ENCODE measurements around the gene MRPL34. TPM values are rescaled to one million over a fixed set of nuclear protein-coding genes. Genes with fewer than 3 reads are reported as not detected.
A peak's percentile ranks its signal among the peaks of the same experiment; 100 is the strongest.

Gene MRPL34
- total RNA-seq, 1 donor from 2014 or later, result 54.2 TPM

- DNase-seq (ENCODE audit: low read depth), result no peak
Observed at GRCh38 chr19:17341386-17341785, 35.7 kb downstream of the MRPL34 start.

- no peak for DNase-seq (ENCODE audit: low read depth)
Observed at GRCh38 chr19:17341845-17342244, 36.2 kb downstream of the MRPL34 start.

GRCh38 chr19:17346109-17346671, 40.5 kb downstream of the MRPL34 start:
- DNase-seq (ENCODE audit: low read depth), result peak; percentile 16

- DNase-seq (ENCODE audit: low read depth), result no peak
Observed at GRCh38 chr19:17347361-17347760, 41.7 kb downstream of the MRPL34 start.

- DNase-seq (ENCODE audit: low read depth), result no peak
Observed at GRCh38 chr19:17347877-17348276, 42.2 kb downstream of the MRPL34 start.

- DNase-seq (ENCODE audit: low read depth), result peak; percentile 23
Observed at GRCh38 chr19:17348700-17349099, 43.0 kb downstream of the MRPL34 start.

- no peak for DNase-seq (ENCODE audit: low read depth)
Observed at GRCh38 chr19:17351815-17352435, 46.3 kb downstream of the MRPL34 start.

- DNase-seq (ENCODE audit: low read depth), result no peak
Observed at GRCh38 chr19:17352608-17353280, 47.1 kb downstream of the MRPL34 start.

- no peak for DNase-seq (ENCODE audit: low read depth)
Observed at GRCh38 chr19:17353386-17353785, 47.7 kb downstream of the MRPL34 start.

Other genes starting within 250 kb of the MRPL34 start
- gene HAUS8, start 230.4 kb upstream of the MRPL34 start, total RNA-seq, result 2.0 and 4.0 TPM in 2 replicates
- gene MYO9B, start 230.1 kb upstream of the MRPL34 start, total RNA-seq, result 28.7 and 54.2 TPM in 2 replicates
- gene USE1, start 90.5 kb upstream of the MRPL34 start, total RNA-seq, result 19.6 and 22.3 TPM in 2 replicates
- 4.5 TPM in 1 of 2 replicates, not detected in the other for gene OCEL1, start 79.6 kb upstream of the MRPL34 start, total RNA-seq
- 75.7 and 118 TPM in 2 replicates for gene NR2F6, start 60.0 kb upstream of the MRPL34 start, total RNA-seq
- gene USHBP1, start 41.1 kb upstream of the MRPL34 start, total RNA-seq, result 0.20 TPM in 1 of 2 replicates, not detected in the other
- 75.3 and 119 TPM in 2 replicates for gene BABAM1, start 38.4 kb upstream of the MRPL34 start, total RNA-seq
- 0.52 and 1.1 TPM in 2 replicates for gene ANKLE1, start 24.0 kb upstream of the MRPL34 start, total RNA-seq
- gene ABHD8, start 2.4 kb upstream of the MRPL34 start, total RNA-seq, result 11.8 and 19.4 TPM in 2 replicates
- 30.3 and 36.3 TPM in 2 replicates for gene DDA1, start 3.7 kb downstream of the MRPL34 start, total RNA-seq
- gene ANO8, start 29.0 kb downstream of the MRPL34 start, total RNA-seq, result 5.9 and 10.3 TPM in 2 replicates
- gene GTPBP3, start 31.7 kb downstream of the MRPL34 start, total RNA-seq, result 19.6 and 22.4 TPM in 2 replicates
- gene PLVAP, start 71.5 kb downstream of the MRPL34 start, total RNA-seq, result 0.10 and 0.52 TPM in 2 replicates
- 0.20 TPM in 1 of 2 replicates, not detected in the other for gene CCDC194, start 88.3 kb downstream of the MRPL34 start, total RNA-seq
- gene BST2, start 99.8 kb downstream of the MRPL34 start, total RNA-seq, result 101 and 183 TPM in 2 replicates
- 47.0 and 70.2 TPM in 2 replicates for gene MVB12A, start 114.2 kb downstream of the MRPL34 start, total RNA-seq
- gene TMEM221, start 142.8 kb downstream of the MRPL34 start, total RNA-seq, result 0.30 TPM in 1 of 2 replicates, not detected in the other
- not detected in 2 replicates for gene NXNL1, start 155.1 kb downstream of the MRPL34 start, total RNA-seq
- 10.1 and 19.4 TPM in 2 replicates for gene SLC27A1, start 164.7 kb downstream of the MRPL34 start, total RNA-seq
- 53.2 and 63.9 TPM in 2 replicates for gene PGLS, start 205.8 kb downstream of the MRPL34 start, total RNA-seq
- 53.9 and 75.0 TPM in 2 replicates for gene COLGALT1, start 249.8 kb downstream of the MRPL34 start, total RNA-seq

Measured in renal cortical epithelial cell (primary cell).